GM19438 (cell line): ENCODE measurements around the gene TXNL4B.

Source experiments
- ATAC-seq: cut with Tn5 transposase; IDR thresholded peaks from one replicate; pipeline ENCODE4 v1.9.1; 2021; ENCODE audit warnings: low read depth; ENCODE audit not compliant: unreplicated experiment

TXNL4B gene

GRCh38 chr16:72042157-72042660, 51.2 kb downstream of the TXNL4B start:
- no peak for ATAC-seq

- no peak for ATAC-seq
Observed at GRCh38 chr16:72036098-72036497, 57.3 kb downstream of the TXNL4B start.
